ENCODE results near the gene CCL19. TPM values are rescaled to one million over a fixed set of nuclear protein-coding genes. Genes with fewer than 3 reads are reported as not detected.

The CCL19 gene
- total and polyA plus RNA-seq, 10 donors = 4.0 to 73.1 (median 22.8) TPM; not detected in 2

- DNase-seq = no peak
- TF ChIP-seq POLR2A (IDR thresholded peaks at IDR 0.05) = no peak
- no peak for TF ChIP-seq POLR2AphosphoS5 (IDR thresholded peaks at IDR 0.05)
- TF ChIP-seq CTCF (IDR thresholded peaks at IDR 0.05 in 8 of 11, conservative IDR thresholded peaks at IDR 0.05 in 3 of 11) = no peak
- H3K4me3 ChIP-seq = no peak overlapping the region
- intact Hi-C loops (cut with DNase I; ENCODE audit: low total_unique reads) = no loop called here
- H3K9me3 ChIP-seq = no peaks in the 10 kb centered on the region
- H3K36me3 ChIP-seq = no peaks in the 10 kb centered on the region
- WGBS, 5 donors = 57 to 79% (median 70%) methylated on average over 1 of the region's 1 CpG
- peaks cover 0 to 20% (median 11%) of the 10 kb centered on the region in 6 donors for H3K4me1 ChIP-seq
- H3K27me3 ChIP-seq (replicated peaks in 1 of 7) = no peaks in the 10 kb centered on the region
- no peak overlapping the region for H3K27ac ChIP-seq
Observed at GRCh38 chr9:34712140-34712539, 21.1 kb upstream of the CCL19 start.

GRCh38 chr9:34710023-34710422 lies 18.9 kb upstream of the CCL19 start, which contains the start of gene CCL21:
Gene CCL21, minus strand, starts transcription at chr9:34710136. Its CDS starts 70 bp downstream, at chr9:34710066.
- intact Hi-C loops (cut with DNase I; ENCODE audit: low total_unique reads) = no loop called here
- WGBS, 5 donors = 33 to 80% (median 56%) methylated on average over 2 of the region's 2 CpGs
- Histone ChIP-seq H3K4me3 (no peak within 1 kb of the TSS), H3K36me3 (no peaks in the 10 kb centered on the region), H3K4me1 (peaks cover 0 to 20% (median 11%) of the 10 kb centered on the region in 6 donors), H3K9me3 (no peaks in the 10 kb centered on the region), H3K27ac (peak within 1 kb of the TSS in 7 of 8 donors; percentile 29 to 57 (median 44)), H3K27me3 (replicated peaks in 1 of 7) (no peaks in the 10 kb centered on the region)
- peak in 2 of 3 donors; percentile 17 to 26 for TF ChIP-seq POLR2AphosphoS5 (IDR thresholded peaks at IDR 0.05)
- TF ChIP-seq POLR2A (IDR thresholded peaks at IDR 0.05) = no peak
- no peak for DNase-seq

GRCh38 chr9:34709196-34709978 lies 18.3 kb upstream of the CCL19 start:
- H3K9me3 ChIP-seq = no peaks in the 10 kb centered on the region
- intact Hi-C loops (cut with DNase I; ENCODE audit: low total_unique reads) = no loop called here
- no peaks in the 10 kb centered on the region for H3K36me3 ChIP-seq
- WGBS, 5 donors = 76 to 100% (median 88%) methylated on average over 3 to 9 of the region's 9 CpGs
- no peaks in the 10 kb centered on the region for H3K27me3 ChIP-seq (replicated peaks in 1 of 7)
- peaks cover 0 to 20% (median 11%) of the 10 kb centered on the region in 6 donors for H3K4me1 ChIP-seq
- TF ChIP-seq CTCF (IDR thresholded peaks at IDR 0.05 in 8 of 11, conservative IDR thresholded peaks at IDR 0.05 in 3 of 11) (no peak), POLR2AphosphoS5 (IDR thresholded peaks at IDR 0.05) (no peak), POLR2A (IDR thresholded peaks at IDR 0.05) (no peak)
- H3K4me3 ChIP-seq = no peak overlapping the region
- H3K27ac ChIP-seq = peak overlapping the region in 5 of 8 donors; percentile 44 to 57 (median 46)
- DNase-seq = no peak

GRCh38 chr9:34707130-34707529 lies 16.1 kb upstream of the CCL19 start:
- Histone ChIP-seq H3K9me3 (no peaks in the 10 kb centered on the region), H3K4me1 (peaks cover 3 to 25% (median 12%) of the 10 kb centered on the region in 6 donors), H3K27me3 (replicated peaks in 1 of 7) (no peaks in the 10 kb centered on the region), H3K4me3 (no peak overlapping the region), H3K36me3 (no peaks in the 10 kb centered on the region), H3K27ac (no peak overlapping the region)
- intact Hi-C loops (cut with DNase I; ENCODE audit: low total_unique reads) = no loop called here
- no peak for DNase-seq
- 70 to 86% (median 81%) methylated on average over 2 of the region's 2 CpGs for WGBS, 5 donors
- TF ChIP-seq POLR2AphosphoS5 (IDR thresholded peaks at IDR 0.05) (no peak), POLR2A (IDR thresholded peaks at IDR 0.05) (no peak), CTCF (IDR thresholded peaks at IDR 0.05 in 8 of 11, conservative IDR thresholded peaks at IDR 0.05 in 3 of 11) (no peak)

Measured in spleen (tissue), 11 donors.